HepG2 (cell line): Measurements from ENCODE around the gene BICDL2. TPM values are rescaled to one million over a fixed set of nuclear protein-coding genes. Genes with fewer than 3 reads are reported as not detected.

Source experiments
- AGO1 ChIP-seq: fragments of 200-400 bp; formaldehyde crosslinking; IDR thresholded peaks from 2 replicates; pipeline ENCODE4 v1.6.1; 2017; ENCODE audit warnings: mild to moderate bottlenecking, low read depth, low read length, moderate library complexity; ENCODE audit not compliant: poor library complexity, severe bottlenecking
- FOXO1 ChIP-seq: sonication (generic); formaldehyde crosslinking; IDR thresholded peaks from 2 replicates; pipeline ENCODE4 v1.4.0; 2020; ENCODE audit warnings: missing genetic modification reagents
- HNRNPH1 ChIP-seq: fragments of 200-400 bp; formaldehyde crosslinking; optimal IDR thresholded peaks from 2 replicates; pipeline ENCODE3; 2017; ENCODE audit warnings: mild to moderate bottlenecking, low read depth, low read length
- IKZF4 ChIP-seq: sonication (generic); formaldehyde crosslinking; IDR thresholded peaks from 2 replicates; pipeline ENCODE4 v1.5.1; 2020; ENCODE audit warnings: borderline replicate concordance, mild to moderate bottlenecking, low read depth, missing genetic modification reagents; ENCODE audit errors: not compliant biosample characterization
- NR2F1 ChIP-seq, 2 experiments: fragments of 450-650 bp in 1 of 2; formaldehyde crosslinking in 1 of 2; IDR thresholded peaks; 2 replicates each; pipeline versions ENCODE4 v1.5.0 to v1.6.1; 2016 to 2020; ENCODE audit warnings: mild to moderate bottlenecking in 1 of 2, missing compliant biosample characterization in 1 of 2, missing genetic modification reagents in 1 of 2, moderate library complexity in 1 of 2
- PAF1 ChIP-seq: IDR thresholded peaks from 2 replicates; pipeline ENCODE4 v1.6.1; 2016; ENCODE audit warnings: missing genetic modification reagents, missing compliant biosample characterization
- PAWR ChIP-seq: sonication (generic); formaldehyde crosslinking; IDR thresholded peaks from 2 replicates; pipeline ENCODE4 v1.4.0; 2020; ENCODE audit warnings: missing genetic modification reagents, mild to moderate bottlenecking, borderline replicate concordance
- SATB2 ChIP-seq: sonication (generic); formaldehyde crosslinking; IDR thresholded peaks from 2 replicates; pipeline ENCODE4 v1.5.0; 2020; ENCODE audit warnings: missing genetic modification reagents
- SMAD9 ChIP-seq: sonication (generic); formaldehyde crosslinking; IDR thresholded peaks from 2 replicates; pipeline ENCODE4 v1.5.1; 2020; ENCODE audit warnings: mild to moderate bottlenecking, missing genetic modification reagents
- SP5 ChIP-seq: IDR thresholded peaks from 2 replicates; pipeline ENCODE4 v1.6.1; 2016; ENCODE audit warnings: low read depth, borderline replicate concordance
- TBP ChIP-seq: sonication (generic); formaldehyde crosslinking; IDR thresholded peaks from 2 replicates; pipeline ENCODE4 v1.5.0; 2020; ENCODE audit warnings: missing genetic modification reagents
- ZFP82 ChIP-seq: sonication (generic); formaldehyde crosslinking; IDR thresholded peaks from 2 replicates; pipeline ENCODE4 v1.5.1; 2020; ENCODE audit warnings: mild to moderate bottlenecking, missing genetic modification reagents, borderline replicate concordance
- ZNF264 ChIP-seq: sonication (generic); formaldehyde crosslinking; IDR thresholded peaks from 2 replicates; pipeline ENCODE4 v1.4.0; 2020; ENCODE audit warnings: missing genetic modification reagents
- ZNF441 ChIP-seq: sonication (generic); formaldehyde crosslinking; IDR thresholded peaks from 2 replicates; pipeline ENCODE4 v1.7.0; 2021; ENCODE audit warnings: missing genetic modification reagents, borderline replicate concordance
- ZNF580 ChIP-seq: IDR thresholded peaks from 2 replicates; pipeline ENCODE4 v1.6.1; 2016; ENCODE audit warnings: low read depth, borderline replicate concordance
- ZNF660 ChIP-seq: sonication (generic); formaldehyde crosslinking; IDR thresholded peaks from 2 replicates; pipeline ENCODE4 v1.5.1; 2020; ENCODE audit warnings: mild to moderate bottlenecking, low read depth, missing genetic modification reagents, borderline replicate concordance
- ZNF766 ChIP-seq: sonication (generic); formaldehyde crosslinking; IDR thresholded peaks from 2 replicates; pipeline ENCODE4 v1.5.0; 2020; ENCODE audit warnings: missing genetic modification reagents, borderline replicate concordance
- polyA plus RNA-seq, 8 experiments: library from polyadenylated mRNA; depleted of rRNA in 3 of 8; stranded (reverse) in 7 of 8; unstranded in 1 of 8; fragments of >200 nt; fragmentation: Illumina TruSeq in 4 of 8; extraction: Trizol in 4 of 8; gene quantifications; 2 replicates each; pipeline versions ENCODE4 v1.2.1 to v1.2.3, GENCODE V29; 2011 to 2016; ENCODE audit warnings: low read depth in 4 of 8, missing spikeins in 1 of 8, mixed read lengths in 1 of 8; ENCODE audit not compliant: insufficient read depth in 1 of 8
- total RNA-seq, 5 experiments: library from RNA; depleted of rRNA; stranded (reverse); fragments of >200 nt; fragmentation: Illumina TruSeq; extraction: Trizol; gene quantifications; 2 replicates each; pipeline ENCODE4 v1.2.3, GENCODE V29; 2016; ENCODE audit warnings: low read depth in 1 of 5
- TF ChIP-seq, protein P1 (sequence below): sonication (generic); formaldehyde crosslinking; IDR thresholded peaks from 2 replicates; pipeline ENCODE4 v1.8.0; 2023; ENCODE audit warnings: mild to moderate bottlenecking, missing genetic modification reagents
- TF ChIP-seq, protein P2 (sequence below): sonication (generic); formaldehyde crosslinking; IDR thresholded peaks from 2 replicates; pipeline ENCODE4 v1.5.1; 2020; ENCODE audit warnings: mild to moderate bottlenecking, missing genetic modification reagents, borderline replicate concordance
- TF ChIP-seq, protein P3 (sequence below), 2 experiments: sonication (generic) in 1 of 2; formaldehyde crosslinking in 1 of 2; IDR thresholded peaks; 2 replicates each; pipeline versions ENCODE4 v1.5.1 to v1.6.1; 2011 to 2020; ENCODE audit warnings: borderline replicate concordance in 1 of 2, low read depth in 1 of 2, low read length in 1 of 2, mild to moderate bottlenecking in 1 of 2, missing genetic modification reagents in 1 of 2, moderate library complexity in 1 of 2
- TF ChIP-seq, protein P4 (sequence below): sonication (generic); formaldehyde crosslinking; IDR thresholded peaks from 2 replicates; pipeline ENCODE4 v1.4.0; 2020; ENCODE audit warnings: mild to moderate bottlenecking, missing genetic modification reagents

The BICDL2 gene
- total and polyA plus RNA-seq, 2 of the 13 experiments (the other 11 are each of a cell fraction or from before 2014, with no cell fraction given) = 0.12 TPM; not detected in 1

DNA sequence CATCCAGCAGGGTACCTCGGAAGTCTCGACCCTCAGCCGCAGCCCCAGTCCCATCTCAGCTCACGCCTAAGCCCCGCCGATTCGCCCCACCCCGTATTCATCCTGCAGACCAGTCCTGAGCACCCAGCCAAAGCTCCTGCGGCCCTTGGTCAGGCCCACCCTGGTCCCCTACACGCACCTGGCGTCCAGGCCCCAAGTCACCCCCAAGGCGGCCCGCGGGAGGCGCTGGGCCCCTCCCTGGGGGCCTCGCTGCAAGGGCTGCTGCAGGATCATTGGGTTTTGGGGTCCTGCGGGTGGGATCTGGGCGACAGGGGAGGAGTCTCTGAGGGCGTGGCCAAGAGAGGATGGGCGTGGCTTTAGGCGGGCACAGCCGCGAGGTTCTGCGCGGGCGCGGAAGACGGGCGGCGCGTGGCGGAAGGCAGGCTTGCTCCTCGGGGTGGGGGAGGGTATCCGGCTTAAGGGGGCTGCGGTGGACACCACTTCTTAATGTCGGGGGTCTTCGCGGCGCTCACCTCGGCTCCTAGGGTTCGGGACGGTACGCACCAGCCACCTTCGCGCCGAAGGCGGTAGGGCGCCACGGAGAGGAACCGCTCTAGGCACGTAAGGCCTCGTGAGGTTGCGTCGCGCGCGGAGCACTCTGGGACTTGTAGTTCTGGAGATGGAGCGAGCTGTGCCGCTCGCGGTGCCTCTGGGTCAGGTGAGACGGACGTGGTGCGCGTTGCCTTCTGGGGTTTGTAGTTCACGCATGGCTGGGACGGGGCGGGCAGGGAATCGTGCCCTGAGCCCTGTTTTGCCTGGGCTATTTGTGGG lies 12.9 kb downstream of the BICDL2 start, which contains the start of the genes HCFC1R1 and THOC6 (continued):
- TF ChIP-seq AGO1 = peak; percentile 100
- TF ChIP-seq NR2F1 (CRISPR knock-in tag; IDR thresholded peaks at IDR 0.05) = peak; percentile 9 to 44; a peak in 2 of 4 replicates
- TF ChIP-seq, protein P1, sequence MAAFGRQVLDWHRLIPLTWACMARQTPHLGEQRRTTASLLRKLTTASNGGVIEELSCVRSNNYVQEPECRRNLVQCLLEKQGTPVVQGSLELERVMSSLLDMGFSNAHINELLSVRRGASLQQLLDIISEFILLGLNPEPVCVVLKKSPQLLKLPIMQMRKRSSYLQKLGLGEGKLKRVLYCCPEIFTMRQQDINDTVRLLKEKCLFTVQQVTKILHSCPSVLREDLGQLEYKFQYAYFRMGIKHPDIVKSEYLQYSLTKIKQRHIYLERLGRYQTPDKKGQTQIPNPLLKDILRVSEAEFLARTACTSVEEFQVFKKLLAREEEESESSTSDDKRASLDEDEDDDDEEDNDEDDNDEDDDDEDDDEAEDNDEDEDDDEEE (CRISPR knock-in tag) = peak; percentile 90; the same call in 1 of the 2 replicates
- TF ChIP-seq PAF1 (CRISPR knock-in tag) = 0 out of 2 replicates have a peak, but pooled peaks have one; percentile 79
- peak; percentile 0 for TF ChIP-seq HNRNPH1
- TF ChIP-seq ZNF660 (CRISPR knock-in tag) = no peak
- TF ChIP-seq ZNF766 = no peak
- no peak for TF ChIP-seq TBP
- TF ChIP-seq, protein P2, sequence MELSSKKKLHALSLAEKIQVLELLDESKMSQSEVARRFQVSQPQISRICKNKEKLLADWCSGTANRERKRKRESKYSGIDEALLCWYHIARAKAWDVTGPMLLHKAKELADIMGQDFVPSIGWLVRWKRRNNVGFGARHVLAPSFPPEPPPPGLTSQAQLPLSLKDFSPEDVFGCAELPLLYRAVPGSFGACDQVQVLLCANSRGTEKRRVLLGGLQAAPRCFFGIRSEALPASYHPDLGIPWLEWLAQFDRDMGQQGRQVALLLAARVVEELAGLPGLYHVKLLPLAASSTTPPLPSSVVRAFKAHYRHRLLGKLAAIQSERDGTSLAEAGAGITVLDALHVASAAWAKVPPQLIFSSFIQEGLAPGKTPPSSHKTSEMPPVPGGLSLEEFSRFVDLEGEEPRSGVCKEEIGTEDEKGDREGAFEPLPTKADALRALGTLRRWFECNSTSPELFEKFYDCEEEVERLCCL = peak; percentile 68
- no peak; the same call in 1 of the 2 replicates for TF ChIP-seq ZNF441 (CRISPR knock-in tag)
- TF ChIP-seq, protein P3, sequence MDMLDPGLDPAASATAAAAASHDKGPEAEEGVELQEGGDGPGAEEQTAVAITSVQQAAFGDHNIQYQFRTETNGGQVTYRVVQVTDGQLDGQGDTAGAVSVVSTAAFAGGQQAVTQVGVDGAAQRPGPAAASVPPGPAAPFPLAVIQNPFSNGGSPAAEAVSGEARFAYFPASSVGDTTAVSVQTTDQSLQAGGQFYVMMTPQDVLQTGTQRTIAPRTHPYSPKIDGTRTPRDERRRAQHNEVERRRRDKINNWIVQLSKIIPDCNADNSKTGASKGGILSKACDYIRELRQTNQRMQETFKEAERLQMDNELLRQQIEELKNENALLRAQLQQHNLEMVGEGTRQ (IDR thresholded peaks at IDR 0.05; ENCODE audit: low read depth, low read length) = peak; percentile 79
- TF ChIP-seq, protein P3 (CRISPR knock-in tag; IDR thresholded peaks at IDR 0.05; ENCODE audit: borderline replicate concordance) = peak; percentile 94; the same call in 1 of the 2 replicates
- no peak; the same call in 1 of the 2 replicates for TF ChIP-seq PAWR (CRISPR knock-in tag)
- peak; percentile 81 for TF ChIP-seq IKZF4 (CRISPR knock-in tag)
- peak; percentile 25; the same call in 1 of the 2 replicates for TF ChIP-seq SP5
- TF ChIP-seq, protein P4, sequence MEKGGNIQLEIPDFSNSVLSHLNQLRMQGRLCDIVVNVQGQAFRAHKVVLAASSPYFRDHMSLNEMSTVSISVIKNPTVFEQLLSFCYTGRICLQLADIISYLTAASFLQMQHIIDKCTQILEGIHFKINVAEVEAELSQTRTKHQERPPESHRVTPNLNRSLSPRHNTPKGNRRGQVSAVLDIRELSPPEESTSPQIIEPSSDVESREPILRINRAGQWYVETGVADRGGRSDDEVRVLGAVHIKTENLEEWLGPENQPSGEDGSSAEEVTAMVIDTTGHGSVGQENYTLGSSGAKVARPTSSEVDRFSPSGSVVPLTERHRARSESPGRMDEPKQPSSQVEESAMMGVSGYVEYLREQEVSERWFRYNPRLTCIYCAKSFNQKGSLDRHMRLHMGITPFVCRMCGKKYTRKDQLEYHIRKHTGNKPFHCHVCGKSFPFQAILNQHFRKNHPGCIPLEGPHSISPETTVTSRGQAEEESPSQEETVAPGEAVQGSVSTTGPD (CRISPR knock-in tag) = no peak
- TF ChIP-seq ZNF264 = no peak; the same call in 1 of the 2 replicates
- TF ChIP-seq FOXO1 = peak; percentile 71
- TF ChIP-seq ZNF580 = peak; percentile 97; the same call in 1 of the 2 replicates
- 0 out of 2 replicates have a peak, but pooled peaks have one; percentile 23 for TF ChIP-seq ZFP82
- TF ChIP-seq SATB2 = no peak
- no peak for TF ChIP-seq SMAD9 (CRISPR knock-in tag)
